Peyer's patch (tissue), 4 donors: Measurements from ENCODE around the gene AASDHPPT.

Source experiments
- CTCF ChIP-seq, 6 experiments: fragments of 450-650 bp in 4 of 6; fragments of 200-600 bp in 2 of 6; sonication (generic) in 1 of 6; IDR thresholded peaks; one replicate each; pipeline ENCODE4 v1.5.1; 2017 to 2019; ENCODE audit warnings: antibody characterized with exemption in 6 of 6, mild to moderate bottlenecking in 3 of 6, moderate library complexity in 1 of 6
- POLR2A ChIP-seq, 2 donors: fragments of 450-650 bp; IDR thresholded peaks; one replicate each; pipeline ENCODE4 v1.5.1; 2017; ENCODE audit warnings: antibody characterized with exemption in 2 of 2, mild to moderate bottlenecking in 2 of 2, moderate library complexity in 2 of 2

DNA sequence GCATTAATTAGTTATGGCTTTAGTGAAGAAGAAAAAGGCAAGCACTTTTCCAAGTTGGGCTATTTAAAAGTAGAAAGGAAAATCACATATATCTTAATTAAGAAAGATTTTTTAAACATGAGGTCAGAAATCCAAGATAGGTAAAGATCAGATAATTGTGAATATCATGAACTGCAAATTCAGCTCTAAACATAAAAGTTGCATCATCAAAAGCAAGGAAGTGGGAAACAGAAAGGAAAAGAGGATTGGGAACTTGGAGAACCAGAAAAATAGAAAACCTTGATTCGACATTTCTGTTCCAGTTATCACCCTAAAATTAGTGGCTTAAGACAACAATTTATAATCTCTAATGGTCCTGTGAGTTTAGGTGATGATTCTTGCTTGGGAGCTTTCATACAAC is 17.8 kb upstream of the AASDHPPT start:
- TF ChIP-seq CTCF (IDR thresholded peaks at IDR 0.05) (no peak), POLR2A (IDR thresholded peaks at IDR 0.05) (no peak)
